GM13976 (cell line): ENCODE measurements around the gene ESR2.

Experiments used
- DNase-seq: peaks from one replicate; pipeline ENCODE4 v3.0.0; 2012; ENCODE audit warnings: low spot score
- CTCF ChIP-seq: IDR thresholded peaks from 2 replicates; pipeline ENCODE4 v1.5.1; 2012; ENCODE audit warnings: borderline replicate concordance, mild to moderate bottlenecking; ENCODE audit not compliant: insufficient read depth; ENCODE audit errors: extremely low read depth, missing control alignments, control extremely low read depth
- in situ Hi-C: fragments of 300-500 bp; cut with MboI; formaldehyde crosslinking; loops from one replicate; pipeline ENCODE4 v1.12.0; 2022; ENCODE audit warnings: low sequenced_read_pairs, mixed read lengths, inconsistent platforms; ENCODE audit not compliant: unreplicated experiment

ESR2 gene

GRCh38 chr14:64293976-64294671 is at the start of gene ESR2:
Gene ESR2, minus strand, starts transcription at chr14:64294371. Its CDS starts 11,386 bp downstream, at chr14:64282985.
- in situ Hi-C loops: no loop called here
- peak; percentile 3 for TF ChIP-seq CTCF
- DNase-seq: peak; percentile 72

GRCh38 chr14:64340560-64341196 is 46.5 kb upstream of the ESR2 start:
- TF ChIP-seq CTCF: no peak
- in situ Hi-C loops: loop anchor here (10.0 kb wide), 2 partner anchors 134 to 294 kb away; no protein-coding TSS in a partner anchor
- DNase-seq: no peak

- in situ Hi-C loops: no loop called here
- DNase-seq: peak; percentile 97
- TF ChIP-seq CTCF: no peak
Measured at GRCh38 chr14:64338616-64339316, 44.6 kb upstream of the ESR2 start.

GRCh38 chr14:64337888-64338615 is 43.9 kb upstream of the ESR2 start:
- TF ChIP-seq CTCF: no peak
- in situ Hi-C loops: no loop called here
- peak; percentile 31 for DNase-seq

GRCh38 chr14:64329149-64329548 is 35.0 kb upstream of the ESR2 start:
- in situ Hi-C loops: no loop called here
- TF ChIP-seq CTCF: no peak
- no peak for DNase-seq

GRCh38 chr14:64326502-64326901 is 32.3 kb upstream of the ESR2 start:
- no peak for DNase-seq
- in situ Hi-C loops: no loop called here
- TF ChIP-seq CTCF: no peak
